ENCODE results near the gene ST3GAL2.
"Not testable (repeated sequence)": the region's sequence is repeated elsewhere in the genome, so short reads cannot be mapped to it uniquely, and the experiment has no call there.

The ST3GAL2 gene

GRCh38 chr16:70467113-70467512 is 28.2 kb upstream of the ST3GAL2 start:
- DNase-seq: no peak

- DNase-seq: no peak
Observed at GRCh38 chr16:70466805-70467076, 27.8 kb upstream of the ST3GAL2 start.

GRCh38 chr16:70465999-70466804 is 27.3 kb upstream of the ST3GAL2 start:
- no peak for DNase-seq

GRCh38 chr16:70463235-70463634 is 24.3 kb upstream of the ST3GAL2 start:
- no peak for DNase-seq

GRCh38 chr16:70460737-70461261 is 21.9 kb upstream of the ST3GAL2 start:
- DNase-seq: no peak

GRCh38 chr16:70457446-70458166 is 18.7 kb upstream of the ST3GAL2 start:
- no peak for DNase-seq

- DNase-seq: no peak
Observed at GRCh38 chr16:70455910-70456309, 17.0 kb upstream of the ST3GAL2 start.

- peak; percentile 56 for DNase-seq
Observed at GRCh38 chr16:70454222-70455034, 15.5 kb upstream of the ST3GAL2 start, which contains the start of gene FCSK. TSS of gene FCSK (plus strand) at chr16:70454595. CDS start at chr16:70463191, 8,596 bp downstream.

- DNase-seq: no peak
Observed at GRCh38 chr16:70453892-70454221, 15.0 kb upstream of the ST3GAL2 start.

- no peak for DNase-seq
Observed at GRCh38 chr16:70453117-70453891, 14.4 kb upstream of the ST3GAL2 start.

- DNase-seq: not testable (repeated sequence)
Observed at GRCh38 chr16:70451004-70451340, 12.1 kb upstream of the ST3GAL2 start.

GRCh38 chr16:70450142-70451003 is 11.5 kb upstream of the ST3GAL2 start:
- not testable (repeated sequence) for DNase-seq

GRCh38 chr16:70448075-70448474 is 9.2 kb upstream of the ST3GAL2 start:
- DNase-seq: no peak

- no peak for DNase-seq
Observed at GRCh38 chr16:70444249-70445063, 5.6 kb upstream of the ST3GAL2 start.

- DNase-seq: no peak
Observed at GRCh38 chr16:70442344-70442743, 3.4 kb upstream of the ST3GAL2 start.

- DNase-seq: no peak
Observed at GRCh38 chr16:70441406-70441990, 2.6 kb upstream of the ST3GAL2 start.

- DNase-seq: no peak
Observed at GRCh38 chr16:70440009-70440692, 1.3 kb upstream of the ST3GAL2 start.

GRCh38 chr16:70438585-70438968 is 323 bp downstream of the ST3GAL2 start:
- no peak for DNase-seq
